DMS 273 (cell line): ENCODE measurements around the gene HNRNPA3.

Source experiments
- DNase-seq: peaks from one replicate; lab custom pipeline; 2025; ENCODE audit not compliant: unreplicated experiment; lab: John Stamatoyannopoulos, UW

Gene HNRNPA3

GRCh38 chr2:177271981-177272666 lies 59.5 kb downstream of the HNRNPA3 start:
- DNase-seq = no peak

DNA sequence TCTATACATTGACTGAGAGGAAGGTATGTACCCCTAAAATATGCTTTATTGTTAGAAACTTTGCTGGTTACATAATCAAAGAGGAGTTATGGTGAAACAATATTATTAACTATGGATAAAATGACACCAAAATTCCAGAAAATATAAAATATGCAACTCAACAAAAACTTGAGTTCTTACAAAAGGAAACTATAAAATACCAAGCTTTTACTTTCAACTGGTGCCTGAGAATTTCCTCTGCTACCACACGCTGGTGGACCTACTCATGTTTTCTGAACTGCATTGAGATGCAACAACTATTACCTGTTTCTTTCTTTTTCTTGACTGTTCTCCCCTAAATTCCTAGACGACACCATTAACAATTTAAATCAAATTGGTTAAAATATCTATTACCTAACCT lies 60.2 kb downstream of the HNRNPA3 start:
- DNase-seq = no peak

DNA sequence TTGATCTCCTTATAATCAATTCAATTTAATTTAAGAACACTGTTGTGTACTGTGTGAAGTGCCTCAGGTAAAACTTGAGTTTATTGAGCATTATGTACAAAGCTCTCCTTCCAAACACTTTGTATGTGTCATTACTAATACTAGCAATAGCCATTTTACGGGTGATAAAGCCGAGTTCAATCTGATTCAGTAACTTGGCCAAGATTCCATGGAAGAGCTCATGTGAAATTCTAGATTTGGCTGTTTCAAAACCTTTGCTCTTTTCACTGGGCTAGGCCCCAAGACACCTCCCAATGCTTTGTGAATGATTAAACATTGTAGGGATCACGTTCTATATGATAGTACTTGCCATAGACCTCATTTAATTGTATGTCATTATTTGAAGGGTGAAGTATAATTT lies 60.8 kb downstream of the HNRNPA3 start:
- no peak for DNase-seq
